K562 (cell line): ENCODE measurements around the gene ZNF410. TPM values are rescaled to one million over a fixed set of nuclear protein-coding genes. Genes with fewer than 3 reads are reported as not detected.

Source experiments
- E2F1 ChIP-seq: sonication (generic); formaldehyde crosslinking; IDR thresholded peaks from 2 replicates; pipeline ENCODE4 v1.8.1; 2023; ENCODE audit warnings: mild to moderate bottlenecking, missing genetic modification reagents, moderate library complexity
- ETS1 ChIP-seq: conservative IDR thresholded peaks from 2 replicates; pipeline ENCODE4 v1.6.1; 2011; ENCODE audit warnings: low read depth, mild to moderate bottlenecking, low read length; ENCODE audit not compliant: control insufficient read depth
- GABPB1 ChIP-seq: sonication (generic); formaldehyde crosslinking; IDR thresholded peaks from 2 replicates; pipeline ENCODE4 v1.8.0; 2022; ENCODE audit warnings: mild to moderate bottlenecking, missing genetic modification reagents
- GATA2 ChIP-seq: sonication (generic); formaldehyde crosslinking; IDR thresholded peaks from 2 replicates; pipeline ENCODE4 v1.4.0; 2020; ENCODE audit warnings: mild to moderate bottlenecking, missing genetic modification reagents
- IRF1 ChIP-seq: sonication (generic); formaldehyde crosslinking; IDR thresholded peaks from 2 replicates; pipeline ENCODE4 v1.8.0; 2022; ENCODE audit warnings: missing genetic modification reagents, mild to moderate bottlenecking, borderline replicate concordance
- KDM2B ChIP-seq: fragments of 250-450 bp; sonication (Bioruptor Pico); IDR thresholded peaks from 2 replicates; pipeline ENCODE4 v1.8.0; 2021; ENCODE audit warnings: mild to moderate bottlenecking, moderate library complexity
- MAZ ChIP-seq, 2 experiments: fragments of 450-650 bp in 1 of 2; sonication (generic) in 1 of 2; formaldehyde crosslinking; IDR thresholded peaks in 1 of 2; conservative IDR thresholded peaks in 1 of 2; 2 replicates each; pipeline versions ENCODE4 v1.4.0 to v1.5.0; 2020; ENCODE audit warnings: mild to moderate bottlenecking in 1 of 2, missing genetic modification reagents in 1 of 2
- MCM3 ChIP-seq: fragments of 450-650 bp; IDR thresholded peaks from 2 replicates; pipeline ENCODE4 v1.6.1; 2016
- MXI1 ChIP-seq: IDR thresholded peaks from 2 replicates; pipeline ENCODE4 v1.6.1; 2011; ENCODE audit warnings: low read depth, mild to moderate bottlenecking, improper control_type of control experiment, low read length
- MYC ChIP-seq, 2 experiments: fragments of 250-450 bp in 1 of 2; sonication (Bioruptor Pico) in 1 of 2; IDR thresholded peaks; 2 replicates each; pipeline versions ENCODE4 v1.5.1 to v1.6.1; 2012 to 2021; ENCODE audit warnings: low read depth in 2 of 2, borderline replicate concordance in 1 of 2, improper control_type of control experiment in 1 of 2, low read length in 1 of 2, mild to moderate bottlenecking in 1 of 2, moderate library complexity in 1 of 2
- NCOA6 ChIP-seq: fragments of 450-650 bp; IDR thresholded peaks from 2 replicates; pipeline ENCODE4 v1.6.1; 2017; ENCODE audit warnings: mild to moderate bottlenecking
- NEUROD1 ChIP-seq: fragments of 150-350 bp; IDR thresholded peaks from 2 replicates; pipeline ENCODE4 v1.6.1; 2014; ENCODE audit warnings: borderline replicate concordance, low read length, low read depth; ENCODE audit not compliant: partially characterized antibody
- NR1H2 ChIP-seq: sonication (generic); formaldehyde crosslinking; IDR thresholded peaks from 2 replicates; pipeline ENCODE4 v1.4.0; 2020; ENCODE audit warnings: mild to moderate bottlenecking, missing genetic modification reagents
- POLR2A ChIP-seq: fragments of 450-650 bp; conservative IDR thresholded peaks from 2 replicates; pipeline ENCODE4 v1.6.1; 2016
- POLR2H ChIP-seq: IDR thresholded peaks from 2 replicates; pipeline ENCODE4 v1.6.1; 2016; ENCODE audit warnings: missing genetic modification characterization, low read depth, mild to moderate bottlenecking, control low read depth, missing compliant biosample characterization, moderate library complexity
- RBM34 ChIP-seq: fragments of 200-400 bp; formaldehyde crosslinking; IDR thresholded peaks from 2 replicates; pipeline ENCODE4 v1.6.1; 2018; ENCODE audit warnings: low read length, borderline replicate concordance; ENCODE audit not compliant: insufficient read depth
- SMAD4 ChIP-seq: fragments of 250-450 bp; sonication (Bioruptor Pico); conservative IDR thresholded peaks from 2 replicates; pipeline ENCODE4 v1.8.0; 2021; ENCODE audit warnings: inconsistent platforms, mild to moderate bottlenecking, moderate library complexity
- SMC3 ChIP-seq: conservative IDR thresholded peaks from 2 replicates; pipeline ENCODE4 v1.6.1; 2011; ENCODE audit warnings: low read depth, low read length, improper control_type of control experiment; ENCODE audit not compliant: insufficient read depth
- SUPT5H ChIP-seq: fragments of 450-650 bp; IDR thresholded peaks from 2 replicates; pipeline ENCODE4 v1.6.1; 2016
- TARDBP ChIP-seq: fragments of 450-650 bp; IDR thresholded peaks from 2 replicates; pipeline ENCODE4 v1.6.1; 2016
- TBP ChIP-seq: optimal IDR thresholded peaks from 2 replicates; pipeline ENCODE3; 2011; ENCODE audit warnings: low read depth, low read length, improper control_type of control experiment
- ZFX ChIP-seq: sonication (generic); formaldehyde crosslinking; IDR thresholded peaks from 2 replicates; pipeline ENCODE4 v1.8.0; 2022; ENCODE audit warnings: mild to moderate bottlenecking, missing genetic modification reagents, moderate library complexity
- polyA plus RNA-seq, 8 experiments: library from polyadenylated mRNA; depleted of rRNA in 4 of 8; stranded (reverse) in 5 of 8; unstranded in 3 of 8; fragments of >200 nt; fragmentation: Nextera tagmentation in 2 of 8; fragmentation: Illumina TruSeq in 1 of 8; extraction: Ambion mirVana in 2 of 8; extraction: Trizol in 1 of 8; gene quantifications; 2 replicates each; pipeline versions ENCODE4 v1.2.1 to v1.2.3, GENCODE V29; 2011 to 2014; ENCODE audit warnings: inconsistent platforms in 1 of 8, missing spikeins in 1 of 8
- total RNA-seq, 7 experiments: library from RNA; depleted of rRNA in 6 of 7; stranded (reverse); fragments of >200 nt in 6 of 7; fragmentation: Illumina TruSeq in 2 of 7; extraction: Trizol in 2 of 7; gene quantifications; 2 replicates each; pipeline versions ENCODE4 v1.2.1 to v1.2.3, GENCODE V29; 2011 to 2021; ENCODE audit warnings: low replicate concordance in 1 of 7
- TF ChIP-seq, protein P1 (sequence below): fragments of 250-450 bp; sonication (Bioruptor Pico); IDR thresholded peaks from 2 replicates; pipeline ENCODE4 v1.5.1; 2021; ENCODE audit warnings: mild to moderate bottlenecking

ZNF410 gene
- total and polyA plus RNA-seq, 9 of the 15 experiments (the other 6 are each of a cell fraction or from before 2014, with no cell fraction given) = 20.5 to 64.8 (median 38.7) TPM

DNA sequence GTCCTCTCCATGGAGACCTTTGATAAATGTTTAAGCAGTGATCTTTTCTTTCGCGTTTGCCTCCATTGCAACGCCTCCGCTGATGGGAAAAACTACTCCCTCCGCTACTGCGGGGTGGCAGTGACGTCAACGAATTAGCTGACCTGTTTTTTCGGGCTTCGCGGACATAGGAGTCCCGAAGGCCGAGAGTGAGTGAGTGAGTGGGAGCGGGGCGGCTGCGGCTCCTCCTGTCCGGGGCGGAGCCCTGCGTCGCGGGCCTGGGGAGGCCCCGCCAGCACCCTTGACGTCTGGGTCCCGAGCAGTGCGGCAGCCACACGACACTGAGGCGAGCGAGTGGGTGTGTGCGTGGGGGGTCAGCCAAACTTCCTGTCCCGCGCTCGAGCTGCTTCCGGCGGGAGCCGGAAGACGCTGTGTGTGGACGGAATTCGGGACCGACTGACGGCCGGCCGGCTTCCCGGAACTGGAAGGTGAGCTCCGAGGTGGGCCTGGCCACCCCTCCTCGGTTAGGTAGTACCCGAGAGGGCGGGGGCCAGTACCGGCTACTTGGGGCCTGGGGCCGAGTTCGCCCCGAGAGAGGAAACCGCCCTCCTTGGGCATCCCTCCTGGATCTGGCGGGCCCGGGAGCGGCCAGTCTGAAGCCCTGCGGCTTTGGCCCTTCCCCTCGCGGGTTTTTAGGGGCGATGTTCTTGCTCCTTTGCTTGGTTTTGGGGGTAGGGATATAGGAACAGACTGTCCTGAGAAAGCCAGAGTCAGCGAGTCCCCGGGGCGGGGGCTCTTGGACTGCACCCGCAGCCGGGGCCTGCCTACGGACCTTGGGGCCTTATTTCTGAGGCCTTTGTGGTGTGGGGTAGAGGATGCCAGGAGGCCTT lies at the start of gene ZNF410 (continued):
- peak; percentile 64 for TF ChIP-seq SUPT5H
- TF ChIP-seq RBM34 = no peak
- peak; percentile 85; the same call in 1 of the 2 replicates for TF ChIP-seq TARDBP
- TF ChIP-seq, protein P1, sequence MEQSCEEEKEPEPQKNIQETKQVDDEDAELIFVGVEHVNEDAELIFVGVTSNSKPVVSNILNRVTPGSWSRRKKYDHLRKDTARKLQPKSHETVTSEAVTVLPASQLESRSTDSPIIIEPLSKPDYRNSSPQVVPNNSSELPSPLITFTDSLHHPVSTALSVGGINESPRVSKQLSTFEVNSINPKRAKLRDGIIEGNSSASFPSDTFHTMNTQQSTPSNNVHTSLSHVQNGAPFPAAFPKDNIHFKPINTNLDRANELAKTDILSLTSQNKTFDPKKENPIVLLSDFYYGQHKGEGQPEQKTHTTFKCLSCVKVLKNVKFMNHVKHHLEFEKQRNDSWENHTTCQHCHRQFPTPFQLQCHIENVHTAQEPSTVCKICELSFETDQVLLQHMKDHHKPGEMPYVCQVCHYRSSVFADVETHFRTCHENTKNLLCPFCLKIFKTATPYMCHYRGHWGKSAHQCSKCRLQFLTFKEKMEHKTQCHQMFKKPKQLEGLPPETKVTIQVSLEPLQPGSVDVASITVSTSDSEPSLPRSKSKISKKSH (CRISPR knock-in tag) = no peak
- peak; percentile 66 for TF ChIP-seq POLR2H (tag)
- TF ChIP-seq NCOA6 = no peak
- TF ChIP-seq TBP = peak; percentile 83
- TF ChIP-seq GABPB1 (CRISPR knock-in tag) = peak; percentile 93
- TF ChIP-seq GATA2 = no peak
- TF ChIP-seq ZFX = peak; percentile 91
- no peak for TF ChIP-seq KDM2B
- TF ChIP-seq POLR2A = peak; percentile 71
- TF ChIP-seq E2F1 (CRISPR knock-in tag) = 0 out of 2 replicates have a peak, but pooled peaks have one; percentile 9
- TF ChIP-seq MCM3 = no peak
- peak; percentile 72 to 79; a peak in 3 of 4 replicates for TF ChIP-seq MAZ (CRISPR knock-in tag; conservative IDR thresholded peaks at IDR 0.05 in 1 of 2, IDR thresholded peaks at IDR 0.05 in 1 of 2)
- TF ChIP-seq NEUROD1 = peak; percentile 59
- TF ChIP-seq IRF1 (CRISPR knock-in tag) = no peak
- TF ChIP-seq NR1H2 (CRISPR knock-in tag) = no peak
- TF ChIP-seq ETS1 = peak; percentile 66; the same call in 1 of the 2 replicates
- TF ChIP-seq SMAD4 = 0 out of 2 replicates have a peak, but pooled peaks have one; percentile 66
- peak; percentile 53; the same call in 1 of the 2 replicates for TF ChIP-seq MXI1
- TF ChIP-seq MYC (IDR thresholded peaks at IDR 0.05; ENCODE audit: low read depth, low read length) = peak; percentile 83
- TF ChIP-seq MYC (CRISPR knock-in tag; IDR thresholded peaks at IDR 0.05; ENCODE audit: borderline replicate concordance, low read depth) = no peak
- TF ChIP-seq SMC3 = 0 out of 2 replicates have a peak, but pooled peaks have one; percentile 23
